K562 (cell line): Measurements from ENCODE around the gene CNOT4.

ENCODE experiments used
- CHD1 ChIP-seq: fragments of 200-600 bp; sonication (generic); IDR thresholded peaks from one replicate; pipeline ENCODE4 v1.6.1; 2012; ENCODE audit warnings: mild to moderate bottlenecking, moderate library complexity, low read length, inconsistent platforms
- EP300 ChIP-seq: IDR thresholded peaks from 2 replicates; pipeline ENCODE4 v1.6.1; 2012; ENCODE audit warnings: low read length, improper control_type of control experiment
- EZH2 ChIP-seq: IDR thresholded peaks from 2 replicates; pipeline ENCODE4 v1.6.1; 2012; ENCODE audit warnings: low read depth, mild to moderate bottlenecking, inconsistent platforms, low read length, borderline replicate concordance
- MYC ChIP-seq, 2 experiments: fragments of 250-450 bp in 1 of 2; sonication (Bioruptor Pico) in 1 of 2; IDR thresholded peaks; 2 replicates each; pipeline versions ENCODE4 v1.5.1 to v1.6.1; 2012 to 2021; ENCODE audit warnings: low read depth in 2 of 2, borderline replicate concordance in 1 of 2, improper control_type of control experiment in 1 of 2, low read length in 1 of 2, mild to moderate bottlenecking in 1 of 2, moderate library complexity in 1 of 2
- NCOR1 ChIP-seq: fragments of 450-650 bp; IDR thresholded peaks from 2 replicates; pipeline ENCODE4 v1.6.1; 2016; ENCODE audit warnings: mild to moderate bottlenecking, moderate library complexity
- TCF7 ChIP-seq: sonication (generic); IDR thresholded peaks from 2 replicates; pipeline ENCODE4 v1.6.1; 2016; ENCODE audit warnings: antibody characterized with exemption, borderline replicate concordance
- TEAD4 ChIP-seq, 2 experiments: sonication (generic) in 1 of 2; formaldehyde crosslinking in 1 of 2; IDR thresholded peaks; 2 replicates each; pipeline versions ENCODE4 v1.6.1 to v1.8.0; 2012 to 2022; ENCODE audit warnings: borderline replicate concordance in 1 of 2, inconsistent platforms in 1 of 2, low read length in 1 of 2, mild to moderate bottlenecking in 1 of 2, missing genetic modification reagents in 1 of 2
- YY1 ChIP-seq, 3 experiments: IDR thresholded peaks; 2 replicates each; pipeline ENCODE4 v1.6.1; 2011; ENCODE audit warnings: low read length in 2 of 3, mild to moderate bottlenecking in 2 of 3, moderate library complexity in 2 of 3, borderline replicate concordance in 1 of 3, control low read depth in 1 of 3, low read depth in 1 of 3; ENCODE audit not compliant: insufficient read depth in 3 of 3, insufficient replicate concordance in 2 of 3, control insufficient read depth in 1 of 3, insufficient read length in 1 of 3; ENCODE audit errors: extremely low read depth in 1 of 3
- ZFP1 ChIP-seq: fragments of 450-650 bp; formaldehyde crosslinking; IDR thresholded peaks from 2 replicates; pipeline ENCODE4 v1.4.0; 2020; ENCODE audit warnings: mild to moderate bottlenecking, mixed read lengths
- ZNF224 ChIP-seq: sonication (generic); formaldehyde crosslinking; IDR thresholded peaks from 2 replicates; pipeline ENCODE4 v1.8.0; 2022; ENCODE audit warnings: mild to moderate bottlenecking, missing genetic modification reagents
- TF ChIP-seq, protein P1 (sequence below), 3 experiments: IDR thresholded peaks in 2 of 3; conservative IDR thresholded peaks in 1 of 3; 2 replicates each; pipeline ENCODE4 v1.5.1; 2011 to 2012; ENCODE audit warnings: low read length in 3 of 3, mild to moderate bottlenecking in 3 of 3, control low read depth in 2 of 3, improper control_type of control experiment in 1 of 3, inconsistent platforms in 1 of 3, low read depth in 1 of 3, mixed read lengths in 1 of 3, moderate library complexity in 1 of 3; ENCODE audit not compliant: insufficient read depth in 2 of 3
- TF ChIP-seq, protein P2 (sequence below): sonication (generic); formaldehyde crosslinking; IDR thresholded peaks from 2 replicates; pipeline ENCODE4 v1.8.1; 2022; ENCODE audit warnings: missing genetic modification reagents

- no peak for TF ChIP-seq ZFP1
- TF ChIP-seq EZH2, result no peak
- TF ChIP-seq EP300, result no peak
- TF ChIP-seq, protein P1, sequence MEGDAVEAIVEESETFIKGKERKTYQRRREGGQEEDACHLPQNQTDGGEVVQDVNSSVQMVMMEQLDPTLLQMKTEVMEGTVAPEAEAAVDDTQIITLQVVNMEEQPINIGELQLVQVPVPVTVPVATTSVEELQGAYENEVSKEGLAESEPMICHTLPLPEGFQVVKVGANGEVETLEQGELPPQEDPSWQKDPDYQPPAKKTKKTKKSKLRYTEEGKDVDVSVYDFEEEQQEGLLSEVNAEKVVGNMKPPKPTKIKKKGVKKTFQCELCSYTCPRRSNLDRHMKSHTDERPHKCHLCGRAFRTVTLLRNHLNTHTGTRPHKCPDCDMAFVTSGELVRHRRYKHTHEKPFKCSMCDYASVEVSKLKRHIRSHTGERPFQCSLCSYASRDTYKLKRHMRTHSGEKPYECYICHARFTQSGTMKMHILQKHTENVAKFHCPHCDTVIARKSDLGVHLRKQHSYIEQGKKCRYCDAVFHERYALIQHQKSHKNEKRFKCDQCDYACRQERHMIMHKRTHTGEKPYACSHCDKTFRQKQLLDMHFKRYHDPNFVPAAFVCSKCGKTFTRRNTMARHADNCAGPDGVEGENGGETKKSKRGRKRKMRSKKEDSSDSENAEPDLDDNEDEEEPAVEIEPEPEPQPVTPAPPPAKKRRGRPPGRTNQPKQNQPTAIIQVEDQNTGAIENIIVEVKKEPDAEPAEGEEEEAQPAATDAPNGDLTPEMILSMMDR (IDR thresholded peaks at IDR 0.05 in 2 of 3, conservative IDR thresholded peaks at IDR 0.05 in 1 of 3; ENCODE audit: insufficient read depth in 2 of 3, low read depth in 1 of 3, low read length in 3 of 3), result no peak
- no peak for TF ChIP-seq YY1 (IDR thresholded peaks at IDR 0.05; ENCODE audit: borderline replicate concordance in 1 of 3, control insufficient read depth in 1 of 3, extremely low read depth in 1 of 3, insufficient read depth in 3 of 3, insufficient read length in 1 of 3, insufficient replicate concordance in 2 of 3, low read depth in 1 of 3, low read length in 2 of 3)
- TF ChIP-seq MYC (IDR thresholded peaks at IDR 0.05; ENCODE audit: low read depth, low read length), result no peak
- TF ChIP-seq MYC (CRISPR knock-in tag; IDR thresholded peaks at IDR 0.05; ENCODE audit: borderline replicate concordance, low read depth), result no peak
- TF ChIP-seq, protein P2, sequence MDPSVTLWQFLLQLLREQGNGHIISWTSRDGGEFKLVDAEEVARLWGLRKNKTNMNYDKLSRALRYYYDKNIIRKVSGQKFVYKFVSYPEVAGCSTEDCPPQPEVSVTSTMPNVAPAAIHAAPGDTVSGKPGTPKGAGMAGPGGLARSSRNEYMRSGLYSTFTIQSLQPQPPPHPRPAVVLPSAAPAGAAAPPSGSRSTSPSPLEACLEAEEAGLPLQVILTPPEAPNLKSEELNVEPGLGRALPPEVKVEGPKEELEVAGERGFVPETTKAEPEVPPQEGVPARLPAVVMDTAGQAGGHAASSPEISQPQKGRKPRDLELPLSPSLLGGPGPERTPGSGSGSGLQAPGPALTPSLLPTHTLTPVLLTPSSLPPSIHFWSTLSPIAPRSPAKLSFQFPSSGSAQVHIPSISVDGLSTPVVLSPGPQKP (CRISPR knock-in tag), result no peak
- TF ChIP-seq NCOR1, result no peak
- TF ChIP-seq ZNF224 (CRISPR knock-in tag), result no peak
- TF ChIP-seq TEAD4 (IDR thresholded peaks at IDR 0.05; ENCODE audit: low read length), result no peak
- TF ChIP-seq TEAD4 (CRISPR knock-in tag; IDR thresholded peaks at IDR 0.05; ENCODE audit: borderline replicate concordance), result no peak
- no peak for TF ChIP-seq CHD1
- TF ChIP-seq TCF7, result no peak
Measured at GRCh38 chr7:135459951-135460567, 49.8 kb downstream of the CNOT4 start.
